Nucleus accumbens (tissue), 56 donors: ENCODE data around the gene ZNF789.
A peak's percentile ranks its signal among the peaks of the same experiment; 100 is the strongest.
"Not testable (repeated sequence)": the region's sequence is repeated elsewhere in the genome, so short reads cannot be mapped to it uniquely, and the experiment has no call there.

ENCODE experiments used
- DNase-seq, 56 donors: peaks; one replicate each; lab custom pipeline; 2025; lab: John Stamatoyannopoulos, UW

Gene ZNF789

DNA sequence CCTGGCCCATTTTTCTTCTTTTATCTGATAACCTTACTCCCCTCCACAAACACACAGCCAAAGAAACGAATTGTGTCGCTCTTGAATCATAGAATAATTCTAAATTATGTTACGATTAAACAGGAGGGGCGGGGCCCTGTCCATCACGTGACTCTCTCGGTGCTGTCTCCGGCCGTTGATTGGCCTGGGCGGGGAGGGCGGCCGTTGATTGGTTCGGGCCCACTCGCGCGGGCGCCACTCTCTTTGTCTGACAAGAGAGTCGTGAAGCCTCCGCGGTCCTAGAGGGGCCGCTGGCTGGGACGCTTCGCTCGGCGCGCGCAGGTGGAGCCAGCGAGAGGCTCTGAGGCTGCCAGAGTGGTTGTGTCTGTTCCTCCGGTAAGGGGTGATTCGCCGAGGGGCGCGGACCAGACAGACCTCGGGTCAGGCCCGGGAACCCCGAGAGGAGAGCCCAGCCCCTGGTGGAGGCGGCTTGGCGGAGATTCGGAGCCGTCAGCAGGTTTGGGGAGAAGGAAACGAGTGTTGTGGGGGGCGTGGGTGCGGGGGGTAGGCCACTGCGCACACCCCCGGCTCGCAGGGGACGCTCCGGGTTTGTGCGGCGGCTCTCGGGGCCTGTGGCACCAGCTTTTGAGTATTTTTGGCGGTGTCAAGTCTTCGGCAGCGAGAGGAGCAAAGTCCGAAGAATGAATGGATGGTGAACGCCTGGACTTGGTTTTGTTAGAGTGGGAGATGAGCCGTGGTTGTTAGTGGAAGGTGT is at the start of gene ZNF789:
Gene ZNF789, plus strand, starts transcription at position 330 of the 754 bp plus-strand sequence. CDS start 3,567 bp downstream, outside the sequence.
- peak; percentile 62 to 99 (median 95) for DNase-seq

DNA sequence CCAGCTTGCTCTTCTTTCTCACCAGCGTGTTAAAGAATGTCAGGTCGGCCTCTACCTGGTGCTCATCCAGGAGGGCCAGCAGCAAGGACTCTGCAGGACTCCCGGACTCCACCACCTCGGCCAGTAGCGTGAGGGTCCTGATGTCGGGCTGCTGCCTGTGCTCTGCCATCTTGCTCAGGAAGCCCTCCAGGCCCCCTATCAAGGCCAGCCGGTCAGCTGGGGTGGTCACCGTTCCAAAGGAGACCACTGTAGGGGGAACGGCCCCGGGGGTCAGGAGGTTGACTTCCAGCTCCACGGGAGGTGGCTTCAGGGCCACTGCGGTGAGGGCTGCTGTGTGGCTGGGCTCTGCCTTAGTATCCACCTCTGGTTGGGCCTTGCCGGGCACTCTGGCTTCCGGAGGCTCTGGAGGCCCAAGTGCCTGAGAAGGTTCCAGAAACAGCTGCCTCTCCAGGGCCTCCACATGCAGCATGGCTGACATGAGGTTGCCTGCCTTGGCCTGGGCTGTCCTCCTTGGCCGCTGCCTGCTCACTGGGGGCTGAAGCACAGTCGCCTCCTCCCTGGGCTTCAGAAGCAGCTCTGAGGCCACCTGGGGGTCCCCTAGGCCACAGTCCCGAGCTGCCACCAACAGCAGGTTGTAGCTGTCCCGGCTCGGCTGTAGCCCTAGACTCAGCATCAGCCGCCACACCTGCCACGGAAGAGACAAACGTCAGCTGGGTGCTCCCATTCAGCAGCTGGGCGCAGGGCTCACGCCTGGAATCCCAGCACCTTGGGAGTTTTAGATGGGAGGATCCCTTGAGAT is 47.6 kb upstream of the ZNF789 start:
- DNase-seq = no peak

GRCh38 chr7:99428972-99429566 is 43.6 kb upstream of the ZNF789 start:
- no peak for DNase-seq

DNA sequence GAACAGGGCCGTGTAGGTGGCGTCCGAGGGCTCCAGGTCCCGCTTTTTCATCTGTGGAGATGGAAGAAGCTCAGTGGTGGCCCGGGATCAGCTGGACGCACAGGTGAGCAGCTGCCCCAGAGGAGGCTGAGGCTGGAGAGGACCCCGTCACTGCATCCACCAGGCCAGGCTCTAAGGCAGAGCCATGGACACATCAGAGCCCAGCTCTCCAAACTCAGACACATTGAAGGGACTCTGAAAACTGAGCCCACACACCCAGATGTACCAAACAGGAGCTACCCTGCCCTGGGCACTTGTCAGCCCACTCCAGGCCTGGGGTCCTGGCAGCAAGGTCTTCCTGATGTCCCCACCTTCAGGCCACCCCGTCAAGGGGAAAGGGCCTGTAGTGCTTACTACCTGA is 42.9 kb upstream of the ZNF789 start:
- no peak for DNase-seq

GRCh38 chr7:99431756-99432540 is 40.7 kb upstream of the ZNF789 start:
- not testable (repeated sequence) for DNase-seq

GRCh38 chr7:99433158-99433557 is 39.5 kb upstream of the ZNF789 start:
- DNase-seq = no peak

GRCh38 chr7:99437946-99438572 is 34.6 kb upstream of the ZNF789 start:
- DNase-seq = peak in 1 of 56 donors; percentile 7

DNA sequence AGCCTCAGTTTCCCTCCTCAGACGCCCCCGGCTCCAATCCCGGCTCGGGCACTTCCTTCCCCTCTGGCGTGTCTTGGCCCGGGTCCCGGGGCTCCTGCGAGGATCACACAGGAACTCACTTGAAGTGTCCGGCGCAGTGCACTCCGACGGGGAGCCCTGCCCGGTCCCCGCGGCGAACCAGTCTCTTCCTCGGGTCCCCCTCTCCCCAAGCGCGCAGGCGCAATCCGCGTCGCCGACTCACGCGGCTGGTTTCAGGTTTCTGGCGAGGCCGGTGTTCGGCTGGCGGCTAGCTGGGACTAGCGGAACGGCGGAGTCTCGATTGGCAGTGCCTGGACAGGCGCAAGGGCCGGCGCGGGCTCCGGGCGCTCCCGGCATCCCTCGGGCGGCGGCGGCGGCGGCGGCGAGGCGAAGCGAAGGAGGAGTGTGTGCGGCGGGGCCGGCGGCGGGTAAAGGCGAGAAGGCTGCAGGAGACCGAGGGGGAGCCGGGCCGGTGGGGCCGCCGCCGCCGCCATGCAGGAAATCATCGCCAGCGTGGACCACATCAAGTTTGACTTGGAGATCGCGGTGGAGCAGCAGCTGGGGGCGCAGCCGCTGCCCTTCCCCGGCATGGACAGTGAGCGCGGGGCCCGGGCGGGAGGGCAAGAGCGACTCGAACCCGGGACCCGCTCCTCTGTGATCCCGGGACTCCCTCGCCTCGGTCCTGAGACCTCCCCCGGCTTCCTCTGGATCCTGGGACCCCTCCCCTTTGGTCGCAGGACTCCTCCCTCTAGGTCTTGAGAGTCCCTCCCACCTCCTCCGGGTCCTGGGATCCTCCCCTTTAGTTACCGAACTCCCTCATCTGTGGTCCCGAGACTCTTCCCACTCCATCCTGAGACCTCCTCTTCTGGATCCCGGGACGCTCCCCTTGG is 33.9 kb upstream of the ZNF789 start, which contains the start of the genes CPSF4 and PTCD1:
Gene CPSF4, plus strand, starts transcription at position 371 of the 908 bp plus-strand sequence. Its CDS starts 140 bp downstream, at position 511.
Gene PTCD1, minus strand, starts transcription at position 226 of the 908 bp plus-strand sequence. CDS start 3,556 bp downstream, outside the sequence.
- peak; percentile 60 to 97 (median 91) for DNase-seq

GRCh38 chr7:99440195-99440594 is 32.5 kb upstream of the ZNF789 start:
- no peak for DNase-seq

- no peak for DNase-seq
Measured at GRCh38 chr7:99446096-99446495, 26.6 kb upstream of the ZNF789 start.

DNA sequence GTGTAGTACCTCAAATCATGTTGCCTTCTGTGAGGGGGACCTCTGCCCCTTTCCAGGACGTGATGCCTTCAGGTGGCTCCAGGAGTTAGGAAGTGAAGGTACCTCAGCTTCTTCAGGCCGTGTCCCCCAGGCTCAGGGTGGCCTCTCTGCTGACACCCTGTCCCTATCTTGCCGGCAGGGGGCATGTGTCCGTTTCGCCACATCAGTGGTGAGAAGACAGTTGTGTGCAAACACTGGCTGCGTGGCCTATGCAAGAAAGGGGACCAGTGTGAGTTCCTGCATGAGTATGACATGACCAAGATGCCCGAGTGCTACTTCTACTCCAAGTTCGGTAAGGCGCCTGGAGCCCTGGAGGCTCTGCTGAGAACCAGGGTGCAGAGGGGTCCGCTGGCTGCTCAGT is 24.7 kb upstream of the ZNF789 start:
- no peak for DNase-seq

GRCh38 chr7:99448855-99449254 is 23.8 kb upstream of the ZNF789 start:
- no peak for DNase-seq

DNA sequence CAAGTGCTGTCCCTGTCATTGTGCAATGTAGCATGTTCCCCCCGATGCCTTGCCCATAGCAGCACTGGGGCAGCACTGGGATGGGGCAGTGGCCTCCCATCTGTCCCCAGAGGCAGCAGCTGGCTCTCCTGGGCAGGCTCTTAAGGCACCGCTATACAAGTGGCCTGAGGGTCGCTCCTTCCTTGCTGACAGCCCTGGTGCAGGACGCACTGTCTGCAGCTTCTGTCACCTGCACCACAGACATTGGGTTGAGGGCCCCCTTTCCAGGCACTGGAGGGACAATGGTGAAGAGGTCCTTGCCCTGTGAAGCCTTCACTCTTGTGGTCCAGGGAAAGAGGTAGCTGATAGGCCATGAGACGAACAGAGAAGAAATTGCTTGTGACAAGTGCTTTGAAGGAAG is 23.4 kb upstream of the ZNF789 start:
- DNase-seq = no peak

GRCh38 chr7:99451936-99452335 is 20.8 kb upstream of the ZNF789 start:
- peak in 13 of 56 donors; percentile 2 to 37 (median 23) for DNase-seq

DNA sequence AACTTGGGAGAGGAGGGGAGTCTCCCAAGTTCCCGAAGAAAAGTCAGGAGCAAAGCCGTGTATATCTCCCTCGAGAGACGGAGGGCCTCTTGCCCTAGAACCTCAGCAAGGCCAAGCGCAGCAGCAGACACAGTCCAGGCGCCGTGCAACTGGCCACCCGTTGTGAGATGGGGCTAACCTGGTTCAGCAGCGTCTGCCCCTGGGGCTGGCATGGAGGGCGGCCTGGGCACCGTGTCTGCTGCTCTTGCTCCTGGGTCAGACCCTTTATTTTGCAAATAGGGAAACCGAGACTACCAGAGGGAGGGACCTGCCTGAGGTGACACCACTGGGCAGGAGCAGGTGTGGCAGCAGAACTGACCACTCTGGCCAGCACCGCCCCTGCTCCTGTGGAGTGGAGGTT is 20.1 kb upstream of the ZNF789 start:
- no peak for DNase-seq

GRCh38 chr7:99453105-99453504 is 19.6 kb upstream of the ZNF789 start:
- peak in 9 of 56 donors; percentile 4 to 34 (median 24) for DNase-seq

DNA sequence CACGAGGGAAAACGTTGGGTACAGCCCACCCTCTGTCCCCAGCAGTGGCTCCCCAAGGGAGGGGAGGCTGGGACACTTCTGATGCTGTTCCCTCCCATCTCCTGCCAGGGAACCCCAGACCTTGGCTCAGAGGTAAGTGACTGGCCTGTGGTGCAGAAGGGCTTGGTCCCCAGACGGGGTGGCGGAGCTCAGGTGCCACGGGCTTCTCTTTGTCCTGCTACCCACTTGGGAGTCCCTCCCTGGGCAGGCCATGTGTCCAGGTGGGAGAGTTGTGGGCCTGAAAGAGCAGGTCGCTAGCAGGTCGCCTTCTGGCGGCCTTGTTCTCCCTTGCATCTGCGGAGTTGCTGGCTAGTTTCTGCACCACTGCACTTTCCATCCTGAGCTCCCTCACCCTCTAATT is 16.8 kb upstream of the ZNF789 start:
- DNase-seq = no peak

DNA sequence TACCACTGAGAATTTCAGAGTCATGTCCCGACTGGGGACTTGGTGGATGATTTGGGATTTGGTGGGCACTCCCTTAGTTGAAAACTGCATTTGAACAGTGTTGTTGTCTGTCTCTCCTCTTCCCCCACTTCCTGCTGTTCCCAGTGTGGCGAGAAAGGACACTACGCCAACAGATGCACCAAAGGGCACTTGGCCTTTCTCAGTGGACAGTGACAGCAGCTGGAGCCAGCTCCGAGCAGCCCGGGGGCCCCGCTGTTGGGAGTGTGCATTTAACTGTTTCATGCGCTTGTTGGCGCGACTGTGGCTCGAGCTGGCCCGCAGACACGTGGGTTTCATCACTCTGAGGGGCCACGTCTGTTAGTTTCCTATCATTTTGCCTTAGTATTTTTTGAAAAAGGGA is 16.4 kb upstream of the ZNF789 start:
- DNase-seq = peak in 6 of 56 donors; percentile 5 to 43 (median 16)
